Psoas muscle (tissue), 8 donors: ENCODE results near the gene TMC6. TPM values are rescaled to one million over a fixed set of nuclear protein-coding genes. Genes with fewer than 3 reads are reported as not detected.
"Not testable (repeated sequence)": the region's sequence is repeated elsewhere in the genome, so short reads cannot be mapped to it uniquely, and the experiment has no call there.

Source experiments
- ATAC-seq, 4 donors: fragments of 200-7000 bp; cut with Tn5 transposase; one replicate each; pipeline ENCODE4 v1.9.1; 2020; ENCODE audit warnings: moderate library complexity in 3 of 4, mild to moderate bottlenecking in 2 of 4
- DNase-seq, 2 donors: peaks; one replicate each; pipeline ENCODE4 v3.0.0-alpha.2; 2020
- H3K27ac ChIP-seq: fragments of 200-600 bp; one replicate; pipeline ENCODE4 v1.8.0; 2022
- H3K27me3 ChIP-seq, 3 donors: fragments of 200-600 bp in 1 of 3; one replicate each; pipeline versions ENCODE4 v1.6.1 to v1.8.0; 2013 to 2022; ENCODE audit warnings: low read length in 2 of 3, mild to moderate bottlenecking in 2 of 3, moderate library complexity in 1 of 3; ENCODE audit not compliant: insufficient read depth in 3 of 3
- H3K36me3 ChIP-seq, 2 donors: fragments of 200-600 bp in 1 of 2; one replicate each; pipeline versions ENCODE4 v1.6.1 to v1.8.0; 2013 to 2022; ENCODE audit warnings: low read depth in 1 of 2, mild to moderate bottlenecking in 1 of 2, moderate library complexity in 1 of 2; ENCODE audit not compliant: insufficient read depth in 1 of 2
- H3K4me1 ChIP-seq: fragments of 200-600 bp; one replicate; pipeline ENCODE4 v1.8.0; 2022
- H3K4me3 ChIP-seq: fragments of 200-600 bp; one replicate; pipeline ENCODE4 v1.8.0; 2022; ENCODE audit warnings: mild to moderate bottlenecking
- H3K9me3 ChIP-seq: fragments of 200-600 bp; one replicate; pipeline ENCODE4 v1.8.0; 2022
- WGBS, 3 donors: extraction: QIAGEN DNeasy Blood & Tissue Kit; methylation state at CpG; one replicate each; pipeline versions ENCODE4 v1.1.6 to v1.1.7; 2013; 5-methylcytosine and 5-hydroxymethylcytosine counted together
- intact Hi-C, 2 donors: fragments of 100-400 bp; cut with DNase I; formaldehyde crosslinking; loops; one replicate each; pipeline versions ENCODE4 v1.11.0 to v1.14.2; 2022
- polyA plus RNA-seq, 3 donors: library from polyadenylated mRNA; stranded (reverse); fragments of 200-250 nt; gene quantifications; one replicate each; pipeline ENCODE4 v1.2.3, GENCODE V29; 2013
- total RNA-seq, 4 donors: library from RNA; stranded (reverse); fragmentation: NEBNext Ultra II Directional in 2 of 4; extraction: Animal tissue kit (Norgen Biotek cat#: 25700) in 2 of 4; gene quantifications; one replicate each; pipeline versions ENCODE4 v1.2.1 to v1.2.4, GENCODE V29; 2021 to 2023
- TF ChIP-seq, protein P1 (sequence below): fragments of 200-600 bp; IDR thresholded peaks from one replicate; pipeline ENCODE4 v1.8.0; 2022; ENCODE audit warnings: antibody characterized with exemption
- donor health status: healthy with polysubstance abuse.
- donor health status: DM: no; HTN: no; CAD: no; lungs with moderate emphysema.
- donor health status: Bipolar disorder and iron deficiency.
- donor health status: healthy.
- donor health status: DM: yes; HTN: yes; CAD: no.
- donor health status: DM: no; HTN: no; CAD: no.
- donor health status: DM: no; HTN: no; CAD: no.
- donor health status: DM: yes; HTN: yes; CAD: no.

The TMC6 gene
- total and polyA plus RNA-seq, 7 donors, result 2.7 to 11.0 (median 6.1) TPM

DNA sequence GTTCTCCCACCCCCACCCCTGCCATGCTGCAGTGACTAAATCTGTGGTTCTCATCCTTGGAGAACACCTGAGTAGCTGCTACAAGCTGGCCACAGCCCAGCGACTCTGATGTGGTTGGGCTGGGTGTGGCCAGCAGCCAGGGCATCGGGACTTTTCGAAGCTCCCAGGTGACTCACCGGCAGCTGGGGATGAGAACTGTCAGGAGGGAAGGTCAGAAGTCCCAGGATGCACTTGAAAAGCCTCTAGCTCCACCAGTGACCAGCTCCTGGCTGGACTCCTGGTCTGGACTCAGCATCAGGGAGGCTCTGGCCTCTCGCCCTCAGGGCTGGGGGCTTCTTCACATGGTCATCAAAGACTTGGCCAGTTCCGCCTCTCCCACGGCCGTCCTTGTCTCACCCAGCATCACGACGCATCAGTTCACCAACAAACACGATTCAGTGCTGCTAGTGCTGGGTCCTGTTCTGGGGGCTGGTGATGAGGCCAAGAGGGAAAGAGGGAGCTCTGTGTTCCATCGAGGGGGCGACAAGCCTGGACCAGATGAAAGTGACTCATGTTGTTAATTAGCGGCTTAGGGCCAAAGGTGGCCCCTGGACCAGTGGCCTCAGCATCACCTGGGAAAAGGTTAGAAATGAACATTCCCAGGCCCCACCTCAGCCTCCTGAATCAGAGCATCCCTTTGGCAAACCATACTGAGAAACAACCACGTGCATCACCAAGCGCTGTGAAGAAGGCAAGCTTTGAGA is 13.7 kb upstream of the TMC6 start:
- H3K9me3 ChIP-seq, result no peaks in the 10 kb centered on the region
- H3K27ac ChIP-seq, result no peak overlapping the region
- H3K36me3 ChIP-seq, result no peaks in the 10 kb centered on the region
- WGBS, 3 donors, result 74 to 81% (median 80%) methylated on average over 16 of the region's 16 CpGs
- H3K4me3 ChIP-seq, result no peak overlapping the region
- H3K27me3 ChIP-seq, result no peaks in the 10 kb centered on the region
- DNase-seq (no peak), ATAC-seq (no peak)
- TF ChIP-seq, protein P1, sequence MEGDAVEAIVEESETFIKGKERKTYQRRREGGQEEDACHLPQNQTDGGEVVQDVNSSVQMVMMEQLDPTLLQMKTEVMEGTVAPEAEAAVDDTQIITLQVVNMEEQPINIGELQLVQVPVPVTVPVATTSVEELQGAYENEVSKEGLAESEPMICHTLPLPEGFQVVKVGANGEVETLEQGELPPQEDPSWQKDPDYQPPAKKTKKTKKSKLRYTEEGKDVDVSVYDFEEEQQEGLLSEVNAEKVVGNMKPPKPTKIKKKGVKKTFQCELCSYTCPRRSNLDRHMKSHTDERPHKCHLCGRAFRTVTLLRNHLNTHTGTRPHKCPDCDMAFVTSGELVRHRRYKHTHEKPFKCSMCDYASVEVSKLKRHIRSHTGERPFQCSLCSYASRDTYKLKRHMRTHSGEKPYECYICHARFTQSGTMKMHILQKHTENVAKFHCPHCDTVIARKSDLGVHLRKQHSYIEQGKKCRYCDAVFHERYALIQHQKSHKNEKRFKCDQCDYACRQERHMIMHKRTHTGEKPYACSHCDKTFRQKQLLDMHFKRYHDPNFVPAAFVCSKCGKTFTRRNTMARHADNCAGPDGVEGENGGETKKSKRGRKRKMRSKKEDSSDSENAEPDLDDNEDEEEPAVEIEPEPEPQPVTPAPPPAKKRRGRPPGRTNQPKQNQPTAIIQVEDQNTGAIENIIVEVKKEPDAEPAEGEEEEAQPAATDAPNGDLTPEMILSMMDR, result no peak
- peaks cover 27% of the 10 kb centered on the region for H3K4me1 ChIP-seq
- intact Hi-C loops, result loop anchor here in 1 of 2 donors (5.0 kb wide), 1 partner anchor 40 kb away; no protein-coding TSS in a partner anchor

DNA sequence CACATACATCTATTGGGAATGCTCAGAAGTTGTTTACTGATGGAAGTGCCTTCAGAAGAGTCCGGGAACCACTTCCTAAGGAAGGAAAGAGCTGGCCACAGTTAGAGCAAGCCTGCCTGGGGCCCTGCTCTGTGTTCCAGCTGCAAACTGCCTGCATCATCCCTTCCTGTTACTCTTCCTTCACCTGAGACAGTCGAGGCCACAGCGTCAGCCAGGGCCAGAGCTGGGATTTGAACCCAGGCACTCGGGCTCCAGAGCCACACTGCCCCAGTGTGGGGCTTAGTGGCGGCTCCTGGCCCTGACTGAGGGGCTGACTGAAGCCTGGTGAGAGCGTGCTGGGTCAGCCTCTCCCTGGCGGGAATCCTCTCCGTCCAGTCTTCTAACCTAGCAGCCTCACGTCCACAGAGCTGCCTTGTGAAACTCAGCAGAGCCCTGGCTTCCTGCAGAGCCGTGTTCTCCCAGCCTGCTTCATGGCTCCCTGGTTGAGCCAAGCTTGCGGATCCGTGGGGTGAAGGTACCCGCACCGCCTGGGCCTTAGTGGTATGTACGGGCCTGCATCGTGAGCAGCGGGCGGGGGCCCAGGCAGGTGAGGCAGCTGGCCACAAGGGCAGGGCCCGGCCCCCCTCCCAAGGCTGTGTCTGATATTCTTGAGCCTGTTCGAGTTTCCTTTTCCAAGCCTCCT is 13.0 kb upstream of the TMC6 start:
- Histone ChIP-seq H3K9me3 (no peaks in the 10 kb centered on the region), H3K27me3 (no peaks in the 10 kb centered on the region), H3K27ac (no peak overlapping the region), H3K36me3 (no peaks in the 10 kb centered on the region), H3K4me1 (peaks cover 27% of the 10 kb centered on the region), H3K4me3 (no peak overlapping the region)
- TF ChIP-seq, protein P1, result no peak
- intact Hi-C loops, result loop anchor here in 1 of 2 donors (5.0 kb wide), 1 partner anchor 41 kb away; no protein-coding TSS in a partner anchor
- ATAC-seq (no peak), DNase-seq (no peak)
- 87 to 89% (median 88%) methylated on average over 19 to 20 of the region's 20 CpGs for WGBS, 3 donors

DNA sequence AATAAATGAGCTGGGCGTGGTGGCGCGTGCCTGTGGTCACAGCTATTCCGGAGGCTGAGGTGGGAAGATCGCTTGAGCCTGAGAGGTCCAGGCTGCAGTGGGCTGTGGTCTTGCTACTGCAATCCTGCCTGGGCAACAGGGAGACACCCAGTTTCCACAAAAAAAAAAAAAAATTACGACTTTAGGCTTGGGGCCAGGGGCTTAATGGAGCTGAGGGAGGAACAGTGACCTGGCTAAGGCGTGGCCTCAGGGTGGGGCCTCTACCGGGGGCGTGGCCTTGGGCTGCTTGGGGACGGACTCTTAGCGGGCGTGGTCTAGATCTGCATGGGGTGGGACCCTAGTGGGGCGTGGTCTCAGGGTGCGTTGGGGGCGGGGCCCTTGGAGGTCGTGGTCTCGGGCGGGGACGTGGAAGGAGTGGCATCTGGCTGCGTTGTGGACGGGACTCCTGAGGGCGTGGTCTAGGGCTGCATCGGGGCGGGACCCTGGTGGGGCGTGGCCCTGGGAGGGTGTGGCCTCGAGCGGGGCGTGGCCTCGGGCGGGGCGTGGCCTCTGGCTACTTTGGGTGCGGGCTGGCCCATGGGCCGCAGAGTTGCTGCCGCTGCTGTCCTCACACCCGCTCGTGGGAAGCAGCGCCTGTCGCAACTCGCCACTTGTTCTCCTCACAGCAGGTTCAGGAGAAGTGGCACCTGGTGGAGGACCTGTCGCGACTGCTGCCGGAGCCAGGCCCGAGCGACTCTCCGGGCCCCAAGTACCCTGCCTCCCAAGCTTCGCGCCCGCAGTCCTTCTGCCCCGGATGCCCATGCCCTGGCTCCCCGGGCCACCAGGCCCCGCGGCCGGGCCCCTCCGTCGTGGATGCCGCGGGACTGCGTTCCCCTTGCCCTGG is 11.9 kb upstream of the TMC6 start:
- no peaks in the 10 kb centered on the region for H3K9me3 ChIP-seq
- TF ChIP-seq, protein P1, result no peak
- intact Hi-C loops, result loop anchor here in 1 of 2 donors (5.0 kb wide), 1 partner anchor 42 kb away; no protein-coding TSS in a partner anchor
- peaks cover 27% of the 10 kb centered on the region for H3K4me1 ChIP-seq
- H3K27me3 ChIP-seq, result no peaks in the 10 kb centered on the region
- peak overlapping the region; percentile 41 for H3K27ac ChIP-seq
- DNase-seq (peak; percentile 90 to 95), ATAC-seq (peak; percentile 92 to 94 (median 92))
- WGBS, 3 donors, result 25 to 30% (median 30%) methylated on average over 44 to 58 of the region's 58 CpGs
- H3K36me3 ChIP-seq, result no peaks in the 10 kb centered on the region
- peak overlapping the region; percentile 54 for H3K4me3 ChIP-seq

DNA sequence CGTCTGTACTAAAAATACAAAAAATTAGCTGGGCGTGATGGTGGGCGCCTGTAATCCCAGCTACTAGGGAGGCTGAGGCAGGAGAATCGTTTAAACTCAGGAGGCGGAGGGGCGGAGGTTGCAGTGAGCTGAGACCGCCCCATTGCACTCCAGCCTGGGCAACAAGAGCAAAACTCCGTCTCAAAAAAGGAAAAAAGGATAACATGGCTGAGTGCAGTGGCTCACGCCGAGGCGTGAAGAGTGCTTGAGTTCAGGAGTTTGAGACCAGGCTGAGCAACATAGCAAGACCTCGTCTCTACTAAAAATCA is 11.3 kb upstream of the TMC6 start:
- H3K27me3 ChIP-seq, H3K4me3 ChIP-seq, DNase-seq, H3K36me3 ChIP-seq, ATAC-seq, H3K9me3 ChIP-seq, H3K27ac ChIP-seq: not testable (repeated sequence)
- intact Hi-C loops, result loop anchor here in 1 of 2 donors (5.0 kb wide), 1 partner anchor 42 kb away; no protein-coding TSS in a partner anchor
- peaks cover 23% of the 10 kb centered on the region for H3K4me1 ChIP-seq
- 90 to 95% (median 94%) methylated on average over 12 of the region's 12 CpGs for WGBS, 3 donors
